Fibroblast of the aortic adventitia (primary cell): ENCODE data around the gene CSGALNACT2. TPM values are rescaled to one million over a fixed set of nuclear protein-coding genes. Genes with fewer than 3 reads are reported as not detected.

Experiments
- DNase-seq: peaks from one replicate; pipeline ENCODE4 v3.0.0-alpha.2; 2010; ENCODE audit warnings: low read depth
- H3K4me3 ChIP-seq: 2 replicates; pipeline ENCODE4 v1.5.1; 2011; ENCODE audit warnings: low read depth, mild to moderate bottlenecking, control low read depth, low read length, moderate library complexity
- total RNA-seq: library from RNA; depleted of rRNA; stranded (reverse); fragments of >200 nt; gene quantifications from 2 replicates; pipeline ENCODE4 v1.2.3, GENCODE V29; 2012; ENCODE audit warnings: low replicate concordance
- TF ChIP-seq, protein P1 (sequence below): IDR thresholded peaks from 2 replicates; pipeline ENCODE4 v1.5.1; 2011; ENCODE audit warnings: mild to moderate bottlenecking, low read length, control low read depth, inconsistent platforms; ENCODE audit not compliant: insufficient read depth

Gene CSGALNACT2
- total RNA-seq, 1 donor = 35.7 TPM

- no peak for DNase-seq
- no peak overlapping the region for H3K4me3 ChIP-seq
- TF ChIP-seq, protein P1, sequence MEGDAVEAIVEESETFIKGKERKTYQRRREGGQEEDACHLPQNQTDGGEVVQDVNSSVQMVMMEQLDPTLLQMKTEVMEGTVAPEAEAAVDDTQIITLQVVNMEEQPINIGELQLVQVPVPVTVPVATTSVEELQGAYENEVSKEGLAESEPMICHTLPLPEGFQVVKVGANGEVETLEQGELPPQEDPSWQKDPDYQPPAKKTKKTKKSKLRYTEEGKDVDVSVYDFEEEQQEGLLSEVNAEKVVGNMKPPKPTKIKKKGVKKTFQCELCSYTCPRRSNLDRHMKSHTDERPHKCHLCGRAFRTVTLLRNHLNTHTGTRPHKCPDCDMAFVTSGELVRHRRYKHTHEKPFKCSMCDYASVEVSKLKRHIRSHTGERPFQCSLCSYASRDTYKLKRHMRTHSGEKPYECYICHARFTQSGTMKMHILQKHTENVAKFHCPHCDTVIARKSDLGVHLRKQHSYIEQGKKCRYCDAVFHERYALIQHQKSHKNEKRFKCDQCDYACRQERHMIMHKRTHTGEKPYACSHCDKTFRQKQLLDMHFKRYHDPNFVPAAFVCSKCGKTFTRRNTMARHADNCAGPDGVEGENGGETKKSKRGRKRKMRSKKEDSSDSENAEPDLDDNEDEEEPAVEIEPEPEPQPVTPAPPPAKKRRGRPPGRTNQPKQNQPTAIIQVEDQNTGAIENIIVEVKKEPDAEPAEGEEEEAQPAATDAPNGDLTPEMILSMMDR = no peak
Observed at GRCh38 chr10:43230101-43230908, 92.1 kb downstream of the CSGALNACT2 start.

- DNase-seq = no peak
- H3K4me3 ChIP-seq = no peak overlapping the region
- TF ChIP-seq, protein P1 = no peak
Observed at GRCh38 chr10:43230909-43231522, 92.8 kb downstream of the CSGALNACT2 start.

DNA sequence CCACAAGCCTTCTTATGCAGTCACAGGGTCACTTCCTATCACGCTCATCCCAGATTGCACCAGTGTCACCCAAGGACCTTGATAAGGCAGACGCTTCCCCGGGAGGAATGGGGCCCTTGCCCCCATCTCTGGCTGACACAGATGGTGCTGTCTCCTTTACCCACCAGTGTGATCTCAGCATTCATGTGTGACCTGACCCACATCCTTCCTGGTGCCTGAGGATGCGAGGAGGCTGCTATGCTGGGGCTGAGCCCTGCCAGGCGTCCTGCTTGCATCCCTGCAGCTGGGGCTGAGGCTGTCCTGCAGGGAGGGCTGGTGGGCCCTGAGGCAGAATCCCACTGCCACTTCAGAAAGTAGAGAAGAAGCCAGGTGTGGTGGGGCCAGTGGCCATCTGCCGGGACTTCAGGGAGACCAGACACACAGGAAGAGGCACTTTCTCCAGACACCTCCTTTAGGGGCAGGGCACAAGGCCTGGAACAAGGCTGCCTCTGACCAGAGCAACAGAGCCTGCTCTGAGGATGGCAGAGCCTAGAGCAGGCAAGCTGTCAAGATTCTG is 93.4 kb downstream of the CSGALNACT2 start:
- no peak overlapping the region for H3K4me3 ChIP-seq
- no peak for DNase-seq
- TF ChIP-seq, protein P1 = no peak

DNA sequence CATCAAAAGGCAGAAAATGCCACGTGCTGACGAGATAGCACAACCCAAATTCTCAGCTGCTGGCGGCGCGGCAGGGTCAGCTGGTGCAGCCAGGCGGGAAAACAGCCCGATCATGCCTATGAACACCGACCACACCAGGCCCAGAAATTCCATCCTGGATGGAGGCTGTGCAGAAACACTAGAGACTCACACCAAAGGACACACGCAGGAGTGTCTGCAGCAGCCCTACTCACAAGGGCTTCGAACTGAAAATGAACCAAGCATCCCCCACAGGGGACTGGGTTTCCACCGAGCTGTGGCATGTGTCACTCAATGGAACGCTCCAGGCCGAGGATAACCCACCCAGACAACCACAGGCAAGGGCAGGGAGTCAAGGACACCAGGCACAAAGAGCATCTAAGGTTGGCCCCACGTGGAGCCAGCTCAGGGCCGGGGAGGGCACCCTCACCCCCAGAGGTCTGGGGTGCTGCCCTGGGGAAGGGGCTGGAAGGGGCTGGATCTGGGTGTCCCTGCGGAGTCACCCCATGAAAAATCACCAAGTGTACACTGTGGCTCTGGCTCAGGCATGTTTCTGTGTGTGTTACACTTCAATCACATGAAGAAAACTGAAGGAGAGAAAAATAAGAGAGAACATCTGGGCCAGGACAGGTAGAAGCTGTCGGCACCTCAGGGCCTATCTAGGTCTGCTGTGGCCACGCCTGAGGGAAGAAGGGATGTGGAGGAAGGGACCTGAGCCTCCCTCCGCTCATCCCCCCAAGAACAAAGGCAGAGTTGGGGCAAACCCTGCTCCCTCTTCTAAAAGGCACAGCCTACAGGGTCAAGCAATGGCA is 95.6 kb downstream of the CSGALNACT2 start:
- DNase-seq = no peak
- H3K4me3 ChIP-seq = no peak overlapping the region
- TF ChIP-seq, protein P1 = no peak

DNA sequence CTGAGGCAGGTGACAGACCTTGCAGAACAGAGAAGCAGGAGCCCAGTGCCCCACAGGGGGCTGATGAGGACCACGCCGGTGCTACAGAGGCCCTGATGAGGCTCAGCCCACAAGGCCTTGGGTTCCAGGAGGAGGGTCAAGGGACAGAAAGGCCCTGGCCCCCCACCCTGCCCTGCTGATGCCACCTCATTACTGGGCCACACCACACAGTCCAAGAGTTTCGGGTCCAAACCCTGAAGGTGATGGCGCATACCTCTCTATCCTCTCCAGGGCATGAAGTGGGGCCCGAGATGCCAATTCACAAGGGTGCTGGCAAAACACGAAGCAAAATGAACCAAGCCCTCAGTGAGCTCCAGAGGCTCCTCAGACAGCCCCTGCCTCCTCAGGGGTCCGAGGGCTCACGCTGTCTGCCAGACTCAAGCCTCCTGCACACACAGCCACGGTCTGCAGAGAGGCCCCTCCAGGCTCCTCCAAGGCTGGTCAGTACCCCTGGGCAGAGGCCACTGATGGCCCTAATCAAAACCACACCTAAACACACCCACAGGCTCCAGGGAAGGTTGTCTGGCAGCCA is 96.3 kb downstream of the CSGALNACT2 start:
- TF ChIP-seq, protein P1 = no peak
- DNase-seq = no peak
- H3K4me3 ChIP-seq = no peak overlapping the region

Other genes starting within 250 kb of the CSGALNACT2 start
- 0.08 and 0.27 TPM in 2 replicates for gene RET, start 61.4 kb upstream of the CSGALNACT2 start, total RNA-seq
- 0.54 and 0.82 TPM in 2 replicates for gene RASGEF1A, start 128.6 kb downstream of the CSGALNACT2 start, total RNA-seq
- gene FXYD4, start 233.2 kb downstream of the CSGALNACT2 start, total RNA-seq = not detected in 2 replicates